H9 (cell line): ENCODE results near the gene MAP3K5. TPM values are rescaled to one million over a fixed set of nuclear protein-coding genes. Genes with fewer than 3 reads are reported as not detected.

Source experiments
- DNase-seq: peaks from one replicate; pipeline ENCODE4 v3.0.0-alpha.2; 2017
- H2AFZ ChIP-seq: one replicate; pipeline ENCODE4 v1.6.1; 2013; ENCODE audit warnings: mild to moderate bottlenecking, low read length, control low read depth, moderate library complexity
- H2AK5ac ChIP-seq: 2 replicates; pipeline ENCODE4 v1.6.1; 2013; ENCODE audit warnings: low read length, control low read depth, mixed read lengths; ENCODE audit not compliant: insufficient read length
- H2BK120ac ChIP-seq: one replicate; pipeline ENCODE4 v1.6.1; 2013; ENCODE audit warnings: low read depth, mild to moderate bottlenecking, low read length, control low read depth, inconsistent platforms; ENCODE audit not compliant: poor library complexity, severe bottlenecking
- H2BK12ac ChIP-seq: 2 replicates; pipeline ENCODE4 v1.6.1; 2013; ENCODE audit warnings: low read length, control low read depth, mixed read lengths, low read depth; ENCODE audit not compliant: insufficient read length
- H2BK15ac ChIP-seq: 2 replicates; pipeline ENCODE4 v1.6.1; 2013; ENCODE audit warnings: low read depth, low read length, control low read depth
- H2BK20ac ChIP-seq: one replicate; pipeline ENCODE4 v1.6.1; 2013; ENCODE audit warnings: low read depth, mild to moderate bottlenecking, low read length, control low read depth, inconsistent platforms; ENCODE audit not compliant: poor library complexity, severe bottlenecking
- H2BK5ac ChIP-seq: 2 replicates; pipeline ENCODE4 v1.6.1; 2013; ENCODE audit warnings: low read length, control low read depth, mixed read lengths; ENCODE audit not compliant: insufficient read length
- H3K14ac ChIP-seq: 2 replicates; pipeline ENCODE4 v1.6.1; 2013; ENCODE audit warnings: low read length, control low read depth; ENCODE audit not compliant: insufficient read depth
- H3K18ac ChIP-seq: 2 replicates; pipeline ENCODE4 v1.6.1; 2013; ENCODE audit warnings: low read depth, mild to moderate bottlenecking, mixed read lengths, low read length, control low read depth; ENCODE audit not compliant: insufficient read length
- H3K23ac ChIP-seq: 2 replicates; pipeline ENCODE4 v1.6.1; 2013; ENCODE audit warnings: low read length, control low read depth, mixed read lengths, low read depth; ENCODE audit not compliant: insufficient read length
- H3K23me2 ChIP-seq: 2 replicates; pipeline ENCODE4 v1.6.1; 2013; ENCODE audit warnings: low read depth, mild to moderate bottlenecking, mixed read lengths, low read length, control low read depth; ENCODE audit not compliant: insufficient read length, poor library complexity, severe bottlenecking
- H3K27ac ChIP-seq: 2 replicates; pipeline ENCODE4 v1.5.1; 2013; ENCODE audit warnings: low read length, control low read depth, mixed read lengths, low read depth; ENCODE audit not compliant: insufficient read length
- H3K27me3 ChIP-seq: 2 replicates; pipeline ENCODE4 v1.6.1; 2013; ENCODE audit warnings: low read length, control low read depth, inconsistent platforms; ENCODE audit not compliant: insufficient read depth
- H3K4ac ChIP-seq: 2 replicates; pipeline ENCODE4 v1.6.1; 2013; ENCODE audit warnings: low read depth, mild to moderate bottlenecking, control low read depth, inconsistent platforms, low read length, moderate library complexity
- H3K4me1 ChIP-seq: 2 replicates; pipeline ENCODE4 v1.6.1; 2013; ENCODE audit warnings: low read length, control low read depth, inconsistent platforms; ENCODE audit not compliant: insufficient read depth
- H3K4me2 ChIP-seq: 2 replicates; pipeline ENCODE4 v1.6.1; 2013; ENCODE audit warnings: low read length, control low read depth, mixed read lengths; ENCODE audit not compliant: insufficient read length, insufficient read depth
- H3K56ac ChIP-seq: 2 replicates; pipeline ENCODE4 v1.6.1; 2013; ENCODE audit warnings: low read depth, mild to moderate bottlenecking, mixed read lengths, low read length, control low read depth; ENCODE audit not compliant: insufficient read length
- H3K79me1 ChIP-seq: 2 replicates; pipeline ENCODE4 v1.6.1; 2013; ENCODE audit warnings: low read depth, mild to moderate bottlenecking, moderate library complexity, low read length, control low read depth, inconsistent platforms; ENCODE audit not compliant: insufficient read depth, poor library complexity, severe bottlenecking
- H3K79me2 ChIP-seq: 2 replicates; pipeline ENCODE4 v1.6.1; 2013; ENCODE audit warnings: low read length, control low read depth, inconsistent platforms; ENCODE audit not compliant: insufficient read depth
- H3K9ac ChIP-seq: 2 replicates; pipeline ENCODE4 v1.6.1; 2013; ENCODE audit warnings: low read length, control low read depth, mixed read lengths; ENCODE audit not compliant: insufficient read length; ENCODE audit errors: extremely low read depth
- H3K9me3 ChIP-seq: one replicate; pipeline ENCODE4 v1.6.1; 2013; ENCODE audit warnings: low read depth, low read length, inconsistent platforms; ENCODE audit not compliant: control insufficient read depth
- H3T11ph ChIP-seq: one replicate; pipeline ENCODE4 v1.6.1; 2013; ENCODE audit warnings: mild to moderate bottlenecking, low read length, control low read depth, inconsistent platforms
- H4K20me1 ChIP-seq: one replicate; pipeline ENCODE4 v1.6.1; 2013; ENCODE audit not compliant: control insufficient read depth, insufficient read length, insufficient read depth
- H4K5ac ChIP-seq: 2 replicates; pipeline ENCODE4 v1.6.1; 2013; ENCODE audit warnings: low read depth, mild to moderate bottlenecking, mixed read lengths, low read length, control low read depth; ENCODE audit not compliant: insufficient read length
- H4K8ac ChIP-seq: replicated peaks from 2 replicates; pipeline ENCODE4 v1.6.1; 2013; ENCODE audit warnings: low read length, control low read depth, mixed read lengths, low read depth; ENCODE audit not compliant: insufficient read length
- H4K91ac ChIP-seq: 2 replicates; pipeline ENCODE4 v1.6.1; 2013; ENCODE audit warnings: low read depth, mild to moderate bottlenecking, moderate library complexity, mixed read lengths, low read length, control low read depth; ENCODE audit not compliant: insufficient read length
- H3K27ac Mint-ChIP-seq, 3 experiments: 2 replicates in 2 of 3; 3 replicates in 1 of 3; pipeline ENCODE4 v1.8.0; 2020 to 2021; ENCODE audit warnings: mixed read lengths in 3 of 3, mild to moderate bottlenecking in 1 of 3, moderate library complexity in 1 of 3
- H3K27me3 Mint-ChIP-seq: 2 replicates; pipeline ENCODE4 v1.8.0; 2021; ENCODE audit warnings: low read depth, mild to moderate bottlenecking, moderate library complexity, mixed read lengths
- H3K36me3 Mint-ChIP-seq, 3 experiments: 2 replicates in 2 of 3; 3 replicates in 1 of 3; pipeline ENCODE4 v1.8.0; 2020 to 2021; ENCODE audit warnings: low read depth in 3 of 3, mixed read lengths in 3 of 3; ENCODE audit not compliant: insufficient read depth in 1 of 3
- H3K4me1 Mint-ChIP-seq, 2 experiments: 2 replicates each; pipeline ENCODE4 v1.8.0; 2020; ENCODE audit warnings: mixed read lengths in 2 of 2
- H3K4me3 Mint-ChIP-seq, 2 experiments: 2 replicates in 1 of 2; 3 replicates in 1 of 2; pipeline ENCODE4 v1.8.0; 2020 to 2021; ENCODE audit warnings: mild to moderate bottlenecking in 2 of 2, mixed read lengths in 2 of 2, moderate library complexity in 1 of 2
- H3K9me3 Mint-ChIP-seq, 2 experiments: 2 replicates in 1 of 2; 3 replicates in 1 of 2; pipeline ENCODE4 v1.8.0; 2020; ENCODE audit warnings: mild to moderate bottlenecking in 2 of 2, mixed read lengths in 2 of 2, moderate library complexity in 1 of 2
- WGBS: extraction: QIAGEN DNeasy Blood & Tissue Kit; methylation state at CpG from one replicate; pipeline ENCODE4 v1.1.7; 2013; ENCODE audit warnings: missing lambda C conversion rate, low lambda C conversion rate, mixed read lengths; ENCODE audit not compliant: insufficient read length; ENCODE audit errors: extremely low coverage; 5-methylcytosine and 5-hydroxymethylcytosine counted together
- total RNA-seq: library from RNA; stranded (reverse); gene quantifications from 2 replicates; pipeline ENCODE4 v1.2.1, GENCODE V29; 2021
- TF ChIP-seq, protein P1 (sequence below): fragments of 200-600 bp; sonication (generic); conservative IDR thresholded peaks from 3 replicates; pipeline ENCODE4 v1.8.0; 2021; ENCODE audit warnings: antibody characterized with exemption, mild to moderate bottlenecking

The MAP3K5 gene
- total RNA-seq, 1 experiment from 2014 or later = 1.6 TPM

DNA sequence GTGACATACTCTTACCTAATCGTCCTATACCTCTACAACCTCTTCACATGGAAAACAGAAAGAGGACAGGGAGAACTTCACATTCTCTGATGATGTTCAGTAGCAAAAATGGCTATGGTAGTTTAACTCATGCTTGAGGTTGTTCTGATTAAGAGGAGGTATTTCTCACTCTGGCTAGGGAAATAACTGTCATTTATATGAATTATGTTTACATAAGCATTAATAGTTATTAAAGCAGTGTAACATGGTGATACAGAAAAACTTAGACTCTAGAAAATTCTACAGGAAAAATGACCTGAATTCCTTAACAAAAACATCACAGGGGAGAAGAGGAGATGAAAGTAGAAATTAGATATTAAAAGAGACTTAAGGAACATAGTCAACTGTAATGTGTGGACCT is 57.3 kb downstream of the MAP3K5 start:
- no peak overlapping the region for H3K4me3 Mint-ChIP-seq
- Histone ChIP-seq H4K20me1 (no peaks in the 10 kb centered on the region), H2BK120ac (no peak overlapping the region), H3K23ac (no peak overlapping the region), H4K8ac (no peak overlapping the region), H3K79me1 (no peaks in the 10 kb centered on the region), H2BK15ac (no peak overlapping the region), H3K9me3 (no peaks in the 10 kb centered on the region), H3T11ph (no peak overlapping the region), H4K91ac (no peak overlapping the region), H3K23me2 (no peaks in the 10 kb centered on the region), H2AFZ (no peak overlapping the region), H3K27ac (no peak overlapping the region), H4K5ac (no peak overlapping the region), H3K4ac (no peak overlapping the region), H3K56ac (no peak overlapping the region), H2BK5ac (no peak overlapping the region), H2BK12ac (no peak overlapping the region), H3K4me2 (no peak overlapping the region), H3K4me1 (no peaks in the 10 kb centered on the region), H3K79me2 (no peaks in the 10 kb centered on the region), H3K9ac (no peak overlapping the region), H2AK5ac (no peak overlapping the region), H3K27me3 (no peaks in the 10 kb centered on the region), H2BK20ac (no peak overlapping the region), H3K18ac (no peak overlapping the region), H3K14ac (no peak overlapping the region)
- H3K27me3 Mint-ChIP-seq = no peaks in the 10 kb centered on the region
- DNase-seq = no peak
- no peak overlapping the region; a peak in 1 of 7 replicates for H3K27ac Mint-ChIP-seq
- no CpG with 5 or more reads among the region's 1 CpG for WGBS
- H3K36me3 Mint-ChIP-seq = no peaks in the 10 kb centered on the region
- no peaks in the 10 kb centered on the region for H3K9me3 Mint-ChIP-seq
- peaks cover 3 to 4% of the 10 kb centered on the region in 2 experiments for H3K4me1 Mint-ChIP-seq
- TF ChIP-seq, protein P1, sequence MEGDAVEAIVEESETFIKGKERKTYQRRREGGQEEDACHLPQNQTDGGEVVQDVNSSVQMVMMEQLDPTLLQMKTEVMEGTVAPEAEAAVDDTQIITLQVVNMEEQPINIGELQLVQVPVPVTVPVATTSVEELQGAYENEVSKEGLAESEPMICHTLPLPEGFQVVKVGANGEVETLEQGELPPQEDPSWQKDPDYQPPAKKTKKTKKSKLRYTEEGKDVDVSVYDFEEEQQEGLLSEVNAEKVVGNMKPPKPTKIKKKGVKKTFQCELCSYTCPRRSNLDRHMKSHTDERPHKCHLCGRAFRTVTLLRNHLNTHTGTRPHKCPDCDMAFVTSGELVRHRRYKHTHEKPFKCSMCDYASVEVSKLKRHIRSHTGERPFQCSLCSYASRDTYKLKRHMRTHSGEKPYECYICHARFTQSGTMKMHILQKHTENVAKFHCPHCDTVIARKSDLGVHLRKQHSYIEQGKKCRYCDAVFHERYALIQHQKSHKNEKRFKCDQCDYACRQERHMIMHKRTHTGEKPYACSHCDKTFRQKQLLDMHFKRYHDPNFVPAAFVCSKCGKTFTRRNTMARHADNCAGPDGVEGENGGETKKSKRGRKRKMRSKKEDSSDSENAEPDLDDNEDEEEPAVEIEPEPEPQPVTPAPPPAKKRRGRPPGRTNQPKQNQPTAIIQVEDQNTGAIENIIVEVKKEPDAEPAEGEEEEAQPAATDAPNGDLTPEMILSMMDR = no peak
